GM21381 (cell line): ENCODE data around the gene TSKS.

Experiments used
- ATAC-seq: cut with Tn5 transposase; IDR thresholded peaks from one replicate; pipeline ENCODE4 v1.9.1; 2021; ENCODE audit warnings: mild to moderate bottlenecking, moderate library complexity; ENCODE audit not compliant: unreplicated experiment

Gene TSKS

GRCh38 chr19:49763230-49763629 lies at the start of gene TSKS:
Gene TSKS, minus strand, starts transcription at chr19:49763306. Its CDS starts 59 bp downstream, at chr19:49763247.
- no peak for ATAC-seq

GRCh38 chr19:49812452-49812996 lies 49.4 kb upstream of the TSKS start:
- ATAC-seq = no peak

GRCh38 chr19:49811328-49811727 lies 48.2 kb upstream of the TSKS start:
- ATAC-seq = no peak

GRCh38 chr19:49809941-49810389 lies 46.9 kb upstream of the TSKS start:
- ATAC-seq = no peak

GRCh38 chr19:49809160-49809940 lies 46.2 kb upstream of the TSKS start:
- ATAC-seq = no peak

- ATAC-seq = no peak
Observed at GRCh38 chr19:49808711-49809159, 45.6 kb upstream of the TSKS start.

- ATAC-seq = no peak
Observed at GRCh38 chr19:49807904-49808675, 45.0 kb upstream of the TSKS start.

GRCh38 chr19:49807058-49807903 lies 44.2 kb upstream of the TSKS start:
- no peak for ATAC-seq

- ATAC-seq = no peak
Observed at GRCh38 chr19:49806620-49806959, 43.5 kb upstream of the TSKS start.

- no peak for ATAC-seq
Observed at GRCh38 chr19:49805822-49806619, 42.9 kb upstream of the TSKS start.

- no peak for ATAC-seq
Observed at GRCh38 chr19:49803529-49803856, 40.4 kb upstream of the TSKS start.

GRCh38 chr19:49802836-49803528 lies 39.9 kb upstream of the TSKS start:
- no peak for ATAC-seq

- no peak for ATAC-seq
Observed at GRCh38 chr19:49801966-49802661, 39.0 kb upstream of the TSKS start.

- no peak for ATAC-seq
Observed at GRCh38 chr19:49801401-49801888, 38.3 kb upstream of the TSKS start.

GRCh38 chr19:49800771-49801170 lies 37.7 kb upstream of the TSKS start:
- ATAC-seq = no peak

GRCh38 chr19:49799798-49800376 lies 36.8 kb upstream of the TSKS start:
- ATAC-seq = no peak

GRCh38 chr19:49799271-49799797 lies 36.2 kb upstream of the TSKS start:
- no peak for ATAC-seq

- ATAC-seq = no peak
Observed at GRCh38 chr19:49798574-49798973, 35.5 kb upstream of the TSKS start.
